WTC11 (cell line): ENCODE results near the gene THAP6. TPM values are rescaled to one million over a fixed set of nuclear protein-coding genes. Genes with fewer than 3 reads are reported as not detected.

ENCODE experiments used
- ATAC-seq: fragments of 200-7000 bp; cut with Tn5 transposase; 2 replicates; pipeline ENCODE4 v1.10.0; 2021; ENCODE audit warnings: mild to moderate bottlenecking, moderate library complexity
- CTCF ChIA-PET: fragments of 300-600 bp; sonication (Branson Sonifier 250); formaldehyde crosslinking; loops from one replicate; lab custom pipeline; 2021; ENCODE audit warnings: antibody characterized with exemption; lab: Charles Lee
- POLR2A ChIA-PET: fragments of 350-600 bp; sonication (Branson Sonifier 250); formaldehyde crosslinking; loops from one replicate; lab custom pipeline; 2021; ENCODE audit warnings: antibody characterized with exemption; lab: Charles Lee
- DNase-seq: peaks from one replicate; pipeline ENCODE4 v3.0.0; 2021; ENCODE audit warnings: low spot score
- H3K27ac Mint-ChIP-seq: 2 replicates; pipeline ENCODE4 v1.8.0; 2021; ENCODE audit warnings: mixed read lengths
- H3K27me3 Mint-ChIP-seq: 2 replicates; pipeline ENCODE4 v1.8.0; 2021; ENCODE audit warnings: low read depth, mild to moderate bottlenecking, moderate library complexity, mixed read lengths
- H3K36me3 Mint-ChIP-seq: 2 replicates; pipeline ENCODE4 v1.8.0; 2021; ENCODE audit warnings: mixed read lengths
- H3K4me1 Mint-ChIP-seq: 2 replicates; pipeline ENCODE4 v1.8.0; 2022; ENCODE audit warnings: mixed read lengths
- H3K4me3 Mint-ChIP-seq: 2 replicates; pipeline ENCODE4 v1.8.0; 2021; ENCODE audit warnings: mild to moderate bottlenecking, moderate library complexity, mixed read lengths
- H3K9me3 Mint-ChIP-seq: 2 replicates; pipeline ENCODE4 v1.8.0; 2021; ENCODE audit warnings: mixed read lengths
- ATF1 ChIP-seq: sonication (generic); formaldehyde crosslinking; IDR thresholded peaks from 2 replicates; pipeline ENCODE4 v1.8.1; 2023; ENCODE audit warnings: mild to moderate bottlenecking, moderate library complexity, missing genetic modification reagents
- CBFB ChIP-seq: sonication (generic); formaldehyde crosslinking; IDR thresholded peaks from 2 replicates; pipeline ENCODE4 v1.8.1; 2022; ENCODE audit warnings: mild to moderate bottlenecking, low read depth, missing genetic modification reagents
- CREB1 ChIP-seq: sonication (generic); formaldehyde crosslinking; IDR thresholded peaks from 2 replicates; pipeline ENCODE4 v1.8.0; 2023; ENCODE audit warnings: mild to moderate bottlenecking, missing genetic modification reagents
- EMX1 ChIP-seq: fragments of 250-450 bp; sonication (Bioruptor Pico); IDR thresholded peaks from 2 replicates; pipeline ENCODE4 v1.8.0; 2021; ENCODE audit warnings: mild to moderate bottlenecking
- FOXP1 ChIP-seq: sonication (generic); formaldehyde crosslinking; IDR thresholded peaks from 2 replicates; pipeline ENCODE4 v1.8.0; 2022; ENCODE audit warnings: missing genetic modification reagents, mild to moderate bottlenecking, moderate library complexity, borderline replicate concordance
- HMGA2 ChIP-seq: fragments of 250-450 bp; sonication (Bioruptor Pico); IDR thresholded peaks from 2 replicates; pipeline ENCODE4 v1.4.0; 2021; ENCODE audit warnings: mild to moderate bottlenecking, moderate library complexity
- NFATC4 ChIP-seq: fragments of 250-450 bp; sonication (Bioruptor Pico); IDR thresholded peaks from 2 replicates; pipeline ENCODE4 v1.9.0; 2021; ENCODE audit warnings: mild to moderate bottlenecking
- NR1H2 ChIP-seq: sonication (generic); formaldehyde crosslinking; IDR thresholded peaks from 2 replicates; pipeline ENCODE4 v1.9.0; 2021; ENCODE audit warnings: mild to moderate bottlenecking, moderate library complexity, missing genetic modification reagents
- OVOL2 ChIP-seq: fragments of 250-450 bp; sonication (Bioruptor Pico); IDR thresholded peaks from 2 replicates; pipeline ENCODE4 v1.9.0; 2021; ENCODE audit warnings: mild to moderate bottlenecking, borderline replicate concordance
- SOX15 ChIP-seq: fragments of 250-450 bp; sonication (Bioruptor Pico); IDR thresholded peaks from 2 replicates; pipeline ENCODE4 v1.9.0; 2021; ENCODE audit warnings: mild to moderate bottlenecking
- TEAD1 ChIP-seq: sonication (generic); formaldehyde crosslinking; IDR thresholded peaks from 2 replicates; pipeline ENCODE4 v1.8.0; 2022; ENCODE audit warnings: mild to moderate bottlenecking, missing genetic modification reagents
- ZNF138 ChIP-seq: sonication (generic); formaldehyde crosslinking; conservative IDR thresholded peaks from 2 replicates; pipeline ENCODE4 v1.8.1; 2022; ENCODE audit warnings: mild to moderate bottlenecking, moderate library complexity, missing genetic modification reagents
- total RNA-seq: library from RNA; stranded (reverse); gene quantifications from 3 replicates; pipeline ENCODE4 v1.2.3, GENCODE V29; 2021
- TF ChIP-seq, protein P1 (sequence below): fragments of 250-450 bp; sonication (Bioruptor Pico); conservative IDR thresholded peaks from 2 replicates; pipeline ENCODE4 v1.9.0; 2021; ENCODE audit warnings: mild to moderate bottlenecking
- TF ChIP-seq, protein P2 (sequence below): sonication (generic); formaldehyde crosslinking; IDR thresholded peaks from 2 replicates; pipeline ENCODE4 v1.8.0; 2023; ENCODE audit warnings: missing genetic modification reagents, mild to moderate bottlenecking, borderline replicate concordance
- TF ChIP-seq, protein P3 (sequence below): sonication (generic); formaldehyde crosslinking; IDR thresholded peaks from 2 replicates; pipeline ENCODE4 v1.8.1; 2023; ENCODE audit warnings: mild to moderate bottlenecking, moderate library complexity, missing genetic modification reagents
- TF ChIP-seq, protein P4 (sequence below): sonication (generic); formaldehyde crosslinking; IDR thresholded peaks from 2 replicates; pipeline ENCODE4 v1.8.0; 2022; ENCODE audit warnings: mild to moderate bottlenecking, missing genetic modification reagents
- TF ChIP-seq, protein P5 (sequence below): sonication (generic); formaldehyde crosslinking; IDR thresholded peaks from 2 replicates; pipeline ENCODE4 v1.8.1; 2022; ENCODE audit warnings: low read depth, mild to moderate bottlenecking, moderate library complexity, missing genetic modification reagents, borderline replicate concordance
- TF ChIP-seq, protein P6 (sequence below): sonication (generic); formaldehyde crosslinking; IDR thresholded peaks from 2 replicates; pipeline ENCODE4 v1.8.0; 2023; ENCODE audit warnings: mild to moderate bottlenecking, missing genetic modification reagents

The THAP6 gene
- total RNA-seq, 1 experiment from 2014 or later, result 13.3 TPM

DNA sequence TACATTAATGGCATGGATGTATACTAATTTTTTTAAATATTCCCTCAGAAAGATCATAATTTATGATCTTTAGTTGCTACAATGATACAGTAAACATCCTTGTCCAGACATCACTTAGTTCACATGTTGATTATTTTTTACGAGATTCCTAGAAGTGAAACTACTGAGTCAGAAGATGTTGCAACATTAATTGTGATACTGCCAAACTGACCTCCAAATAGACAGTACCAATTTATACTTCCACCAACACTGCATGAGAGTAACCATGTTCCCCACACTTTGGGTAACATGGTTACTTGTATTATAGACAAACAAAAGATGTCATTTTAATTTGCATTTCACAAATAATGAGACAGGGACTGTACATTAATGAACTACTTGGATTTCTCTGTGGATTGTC, 19.7 kb upstream of the THAP6 start (continued):
- TF ChIP-seq NFATC4 (CRISPR knock-in tag) (no peak), FOXP1 (no peak), SOX15 (no peak)
- TF ChIP-seq, protein P1, sequence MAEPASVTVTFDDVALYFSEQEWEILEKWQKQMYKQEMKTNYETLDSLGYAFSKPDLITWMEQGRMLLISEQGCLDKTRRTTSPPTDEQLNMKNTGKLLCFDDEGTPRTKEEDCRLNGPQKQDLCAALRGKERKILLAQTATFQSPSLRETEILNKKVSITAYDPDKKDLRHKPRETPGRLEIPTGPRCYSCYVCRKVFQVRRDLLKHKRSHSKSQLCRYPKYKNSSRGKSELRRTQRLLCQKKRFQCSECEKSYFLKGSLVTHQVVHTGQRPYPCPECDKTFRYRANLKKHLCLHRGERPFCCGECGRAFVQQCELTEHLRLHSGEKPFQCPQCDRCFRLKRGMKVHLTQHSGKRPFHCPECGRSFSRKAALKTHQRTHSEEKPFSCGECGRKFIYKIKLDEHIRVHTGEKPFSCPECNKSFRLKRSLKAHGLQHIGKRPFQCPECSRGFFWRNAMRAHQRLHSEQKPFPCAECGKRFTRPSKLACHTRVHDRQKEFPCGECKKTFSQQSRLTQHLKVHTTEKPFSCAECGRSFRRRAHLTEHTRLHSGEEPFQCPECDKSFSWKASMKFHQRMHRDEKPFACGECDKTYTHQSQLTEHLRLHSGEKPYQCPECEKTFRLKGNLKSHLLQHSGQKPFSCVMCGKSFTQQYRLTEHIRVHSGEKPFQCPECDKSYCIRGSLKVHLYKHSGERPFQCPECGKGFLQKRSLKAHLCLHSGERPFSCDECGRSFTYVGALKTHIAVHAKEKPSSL, result no peak

DNA sequence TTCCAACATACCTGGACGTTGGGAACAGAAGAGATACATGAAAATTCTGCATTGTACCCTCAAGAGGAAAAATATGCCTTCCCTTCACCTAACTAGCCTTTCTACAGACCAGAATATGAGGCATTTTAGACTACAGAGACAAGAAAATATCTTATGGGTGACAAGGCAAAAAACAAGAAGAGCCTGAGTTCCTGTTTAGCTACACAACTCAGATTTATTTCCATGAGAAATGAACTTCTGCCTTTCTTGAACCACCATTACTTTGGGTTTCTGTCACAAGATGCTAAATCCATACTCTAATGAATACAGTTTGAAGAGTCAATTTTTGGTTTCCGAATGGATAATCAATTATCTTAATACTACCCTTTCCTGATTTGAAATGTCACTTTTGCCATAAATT, 18.8 kb upstream of the THAP6 start:
- Mint-ChIP-seq H3K27ac (no peak overlapping the region), H3K9me3 (peaks cover 12% of the 10 kb centered on the region), H3K4me3 (no peak overlapping the region), H3K27me3 (no peaks in the 10 kb centered on the region), H3K36me3 (peaks cover 32% of the 10 kb centered on the region), H3K4me1 (no peaks in the 10 kb centered on the region)
- POLR2A ChIA-PET, result no interaction called here
- no peak for DNase-seq
- no peak for ATAC-seq
- CTCF ChIA-PET, result no interaction called here
- TF ChIP-seq HMGA2 (CRISPR knock-in tag) (no peak), OVOL2 (CRISPR knock-in tag) (no peak), CBFB (CRISPR knock-in tag) (no peak), ZNF138 (CRISPR knock-in tag) (no peak), EMX1 (CRISPR knock-in tag) (no peak), NR1H2 (no peak), TEAD1 (CRISPR knock-in tag) (no peak)
- TF ChIP-seq, protein P2, sequence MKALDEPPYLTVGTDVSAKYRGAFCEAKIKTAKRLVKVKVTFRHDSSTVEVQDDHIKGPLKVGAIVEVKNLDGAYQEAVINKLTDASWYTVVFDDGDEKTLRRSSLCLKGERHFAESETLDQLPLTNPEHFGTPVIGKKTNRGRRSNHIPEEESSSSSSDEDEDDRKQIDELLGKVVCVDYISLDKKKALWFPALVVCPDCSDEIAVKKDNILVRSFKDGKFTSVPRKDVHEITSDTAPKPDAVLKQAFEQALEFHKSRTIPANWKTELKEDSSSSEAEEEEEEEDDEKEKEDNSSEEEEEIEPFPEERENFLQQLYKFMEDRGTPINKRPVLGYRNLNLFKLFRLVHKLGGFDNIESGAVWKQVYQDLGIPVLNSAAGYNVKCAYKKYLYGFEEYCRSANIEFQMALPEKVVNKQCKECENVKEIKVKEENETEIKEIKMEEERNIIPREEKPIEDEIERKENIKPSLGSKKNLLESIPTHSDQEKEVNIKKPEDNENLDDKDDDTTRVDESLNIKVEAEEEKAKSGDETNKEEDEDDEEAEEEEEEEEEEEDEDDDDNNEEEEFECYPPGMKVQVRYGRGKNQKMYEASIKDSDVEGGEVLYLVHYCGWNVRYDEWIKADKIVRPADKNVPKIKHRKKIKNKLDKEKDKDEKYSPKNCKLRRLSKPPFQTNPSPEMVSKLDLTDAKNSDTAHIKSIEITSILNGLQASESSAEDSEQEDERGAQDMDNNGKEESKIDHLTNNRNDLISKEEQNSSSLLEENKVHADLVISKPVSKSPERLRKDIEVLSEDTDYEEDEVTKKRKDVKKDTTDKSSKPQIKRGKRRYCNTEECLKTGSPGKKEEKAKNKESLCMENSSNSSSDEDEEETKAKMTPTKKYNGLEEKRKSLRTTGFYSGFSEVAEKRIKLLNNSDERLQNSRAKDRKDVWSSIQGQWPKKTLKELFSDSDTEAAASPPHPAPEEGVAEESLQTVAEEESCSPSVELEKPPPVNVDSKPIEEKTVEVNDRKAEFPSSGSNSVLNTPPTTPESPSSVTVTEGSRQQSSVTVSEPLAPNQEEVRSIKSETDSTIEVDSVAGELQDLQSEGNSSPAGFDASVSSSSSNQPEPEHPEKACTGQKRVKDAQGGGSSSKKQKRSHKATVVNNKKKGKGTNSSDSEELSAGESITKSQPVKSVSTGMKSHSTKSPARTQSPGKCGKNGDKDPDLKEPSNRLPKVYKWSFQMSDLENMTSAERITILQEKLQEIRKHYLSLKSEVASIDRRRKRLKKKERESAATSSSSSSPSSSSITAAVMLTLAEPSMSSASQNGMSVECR (CRISPR knock-in tag), result no peak
- TF ChIP-seq, protein P3, sequence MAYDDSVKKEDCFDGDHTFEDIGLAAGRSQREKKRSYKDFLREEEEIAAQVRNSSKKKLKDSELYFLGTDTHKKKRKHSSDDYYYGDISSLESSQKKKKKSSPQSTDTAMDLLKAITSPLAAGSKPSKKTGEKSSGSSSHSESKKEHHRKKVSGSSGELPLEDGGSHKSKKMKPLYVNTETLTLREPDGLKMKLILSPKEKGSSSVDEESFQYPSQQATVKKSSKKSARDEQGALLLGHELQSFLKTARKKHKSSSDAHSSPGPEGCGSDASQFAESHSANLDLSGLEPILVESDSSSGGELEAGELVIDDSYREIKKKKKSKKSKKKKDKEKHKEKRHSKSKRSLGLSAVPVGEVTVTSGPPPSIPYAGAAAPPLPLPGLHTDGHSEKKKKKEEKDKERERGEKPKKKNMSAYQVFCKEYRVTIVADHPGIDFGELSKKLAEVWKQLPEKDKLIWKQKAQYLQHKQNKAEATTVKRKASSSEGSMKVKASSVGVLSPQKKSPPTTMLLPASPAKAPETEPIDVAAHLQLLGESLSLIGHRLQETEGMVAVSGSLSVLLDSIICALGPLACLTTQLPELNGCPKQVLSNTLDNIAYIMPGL (CRISPR knock-in tag), result no peak
- TF ChIP-seq, protein P4, sequence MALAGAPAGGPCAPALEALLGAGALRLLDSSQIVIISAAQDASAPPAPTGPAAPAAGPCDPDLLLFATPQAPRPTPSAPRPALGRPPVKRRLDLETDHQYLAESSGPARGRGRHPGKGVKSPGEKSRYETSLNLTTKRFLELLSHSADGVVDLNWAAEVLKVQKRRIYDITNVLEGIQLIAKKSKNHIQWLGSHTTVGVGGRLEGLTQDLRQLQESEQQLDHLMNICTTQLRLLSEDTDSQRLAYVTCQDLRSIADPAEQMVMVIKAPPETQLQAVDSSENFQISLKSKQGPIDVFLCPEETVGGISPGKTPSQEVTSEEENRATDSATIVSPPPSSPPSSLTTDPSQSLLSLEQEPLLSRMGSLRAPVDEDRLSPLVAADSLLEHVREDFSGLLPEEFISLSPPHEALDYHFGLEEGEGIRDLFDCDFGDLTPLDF (CRISPR knock-in tag), result no peak

DNA sequence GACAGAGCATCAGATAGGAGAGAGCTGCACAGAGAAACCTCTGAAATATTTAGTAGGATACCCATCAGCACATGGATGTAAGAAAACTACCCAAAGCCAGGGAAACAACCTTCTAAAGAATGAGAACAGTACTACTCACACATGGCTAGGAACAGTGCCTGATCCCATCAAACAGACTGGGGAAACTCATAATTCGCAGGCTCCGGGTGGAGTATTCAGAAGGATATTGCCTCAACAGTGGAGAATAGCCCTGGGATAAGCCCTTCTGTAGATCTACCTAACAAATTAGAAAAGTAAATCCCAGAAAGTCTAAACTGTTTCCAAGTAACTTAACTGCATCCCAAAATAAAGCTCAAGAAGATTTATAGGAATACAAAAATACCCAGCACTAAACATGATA, 17.9 kb upstream of the THAP6 start:
- ChIA-PET POLR2A (no interaction called here), CTCF (no interaction called here)
- no peak overlapping the region for H3K4me3 Mint-ChIP-seq
- no peaks in the 10 kb centered on the region for H3K27me3 Mint-ChIP-seq
- no peaks in the 10 kb centered on the region for H3K4me1 Mint-ChIP-seq
- ATAC-seq (no peak), DNase-seq (no peak)
- H3K9me3 Mint-ChIP-seq, result peaks cover 12% of the 10 kb centered on the region
- peaks cover 32% of the 10 kb centered on the region for H3K36me3 Mint-ChIP-seq
- H3K27ac Mint-ChIP-seq, result no peak overlapping the region
- no peak for TF ChIP-seq CREB1
- TF ChIP-seq NR1H2, result no peak
- TF ChIP-seq, protein P5, sequence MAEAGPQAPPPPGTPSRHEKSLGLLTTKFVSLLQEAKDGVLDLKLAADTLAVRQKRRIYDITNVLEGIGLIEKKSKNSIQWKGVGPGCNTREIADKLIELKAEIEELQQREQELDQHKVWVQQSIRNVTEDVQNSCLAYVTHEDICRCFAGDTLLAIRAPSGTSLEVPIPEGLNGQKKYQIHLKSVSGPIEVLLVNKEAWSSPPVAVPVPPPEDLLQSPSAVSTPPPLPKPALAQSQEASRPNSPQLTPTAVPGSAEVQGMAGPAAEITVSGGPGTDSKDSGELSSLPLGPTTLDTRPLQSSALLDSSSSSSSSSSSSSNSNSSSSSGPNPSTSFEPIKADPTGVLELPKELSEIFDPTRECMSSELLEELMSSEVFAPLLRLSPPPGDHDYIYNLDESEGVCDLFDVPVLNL (CRISPR knock-in tag), result no peak
- TF ChIP-seq, protein P6, sequence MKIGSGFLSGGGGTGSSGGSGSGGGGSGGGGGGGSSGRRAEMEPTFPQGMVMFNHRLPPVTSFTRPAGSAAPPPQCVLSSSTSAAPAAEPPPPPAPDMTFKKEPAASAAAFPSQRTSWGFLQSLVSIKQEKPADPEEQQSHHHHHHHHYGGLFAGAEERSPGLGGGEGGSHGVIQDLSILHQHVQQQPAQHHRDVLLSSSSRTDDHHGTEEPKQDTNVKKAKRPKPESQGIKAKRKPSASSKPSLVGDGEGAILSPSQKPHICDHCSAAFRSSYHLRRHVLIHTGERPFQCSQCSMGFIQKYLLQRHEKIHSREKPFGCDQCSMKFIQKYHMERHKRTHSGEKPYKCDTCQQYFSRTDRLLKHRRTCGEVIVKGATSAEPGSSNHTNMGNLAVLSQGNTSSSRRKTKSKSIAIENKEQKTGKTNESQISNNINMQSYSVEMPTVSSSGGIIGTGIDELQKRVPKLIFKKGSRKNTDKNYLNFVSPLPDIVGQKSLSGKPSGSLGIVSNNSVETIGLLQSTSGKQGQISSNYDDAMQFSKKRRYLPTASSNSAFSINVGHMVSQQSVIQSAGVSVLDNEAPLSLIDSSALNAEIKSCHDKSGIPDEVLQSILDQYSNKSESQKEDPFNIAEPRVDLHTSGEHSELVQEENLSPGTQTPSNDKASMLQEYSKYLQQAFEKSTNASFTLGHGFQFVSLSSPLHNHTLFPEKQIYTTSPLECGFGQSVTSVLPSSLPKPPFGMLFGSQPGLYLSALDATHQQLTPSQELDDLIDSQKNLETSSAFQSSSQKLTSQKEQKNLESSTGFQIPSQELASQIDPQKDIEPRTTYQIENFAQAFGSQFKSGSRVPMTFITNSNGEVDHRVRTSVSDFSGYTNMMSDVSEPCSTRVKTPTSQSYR, result no peak
- TF ChIP-seq ATF1 (CRISPR knock-in tag), result no peak
